Right lobe of liver (tissue), 4 donors: ENCODE results near the gene INPP4A.

Source experiments
- CTCF ChIP-seq, 4 donors: fragments of 200-600 bp in 3 of 4; fragments of 450-650 bp in 1 of 4; IDR thresholded peaks; one replicate each; pipeline versions ENCODE4 v1.5.1 to v1.8.0; 2016 to 2022; ENCODE audit warnings: antibody characterized with exemption in 4 of 4, mild to moderate bottlenecking in 2 of 4
- POLR2A ChIP-seq: fragments of 450-650 bp; IDR thresholded peaks from one replicate; pipeline ENCODE4 v1.6.1; 2017; ENCODE audit warnings: antibody characterized with exemption, mild to moderate bottlenecking
- donor health status: DM: no; HTN: no; CAD: no.
- donor health status: DM: no; HTN: no; CAD: no.
- donor health status: DM: no; HTN: yes; CAD: no.

- no peak for TF ChIP-seq POLR2A
- TF ChIP-seq CTCF (IDR thresholded peaks at IDR 0.05), result no peak
These were observed 9.4 kb downstream of the INPP4A start for GRCh38 chr2:98454073-98454472.
